Measurements from ENCODE around the gene TMEM39B.
A peak's percentile ranks its signal among the peaks of the same experiment; 100 is the strongest.
"Not testable (repeated sequence)": the region's sequence is repeated elsewhere in the genome, so short reads cannot be mapped to it uniquely, and the experiment has no call there.

The TMEM39B gene

GRCh38 chr1:32071758-32072621 lies 749 bp upstream of the TMEM39B start:
- no peak for DNase-seq

GRCh38 chr1:32073299-32074229 lies 825 bp downstream of the TMEM39B start:
- DNase-seq = no peak

- DNase-seq = no peak
These were observed 2.1 kb downstream of the TMEM39B start for GRCh38 chr1:32074841-32075240.

- no peak for DNase-seq
These were observed 4.7 kb downstream of the TMEM39B start for GRCh38 chr1:32077451-32077850.

GRCh38 chr1:32082022-32082421 lies 9.3 kb downstream of the TMEM39B start:
- DNase-seq = no peak

- not testable (repeated sequence) for DNase-seq
These were observed 13.6 kb downstream of the TMEM39B start for GRCh38 chr1:32086381-32086780.

- DNase-seq = no peak
These were observed 18.4 kb downstream of the TMEM39B start for GRCh38 chr1:32091176-32091575.

GRCh38 chr1:32091591-32091990 lies 18.9 kb downstream of the TMEM39B start:
- DNase-seq = no peak

- DNase-seq = no peak
These were observed 22.2 kb downstream of the TMEM39B start for GRCh38 chr1:32094746-32095521.

GRCh38 chr1:32099426-32099825 lies 26.7 kb downstream of the TMEM39B start:
- DNase-seq = no peak

GRCh38 chr1:32100359-32100758 lies 27.6 kb downstream of the TMEM39B start:
- DNase-seq = peak in 1 of 2 donors; percentile 43

GRCh38 chr1:32100807-32101708 lies 28.3 kb downstream of the TMEM39B start:
- DNase-seq = no peak

- no peak for DNase-seq
These were observed 31.4 kb downstream of the TMEM39B start for GRCh38 chr1:32104127-32104526.

- DNase-seq = no peak
These were observed 32.6 kb downstream of the TMEM39B start for GRCh38 chr1:32105338-32105737.

GRCh38 chr1:32106663-32107275 lies 34.0 kb downstream of the TMEM39B start:
- peak; percentile 25 for DNase-seq

- peak; percentile 93 for DNase-seq
These were observed 35.3 kb downstream of the TMEM39B start, which contains the start of gene KPNA6 for GRCh38 chr1:32107742-32108661. Gene KPNA6, plus strand, starts transcription at chr1:32108056. Its CDS starts 75 bp downstream, at chr1:32108131.

GRCh38 chr1:32111040-32111623 lies 38.4 kb downstream of the TMEM39B start:
- no peak for DNase-seq

- no peak for DNase-seq
These were observed 39.0 kb downstream of the TMEM39B start for GRCh38 chr1:32111789-32112188.

GRCh38 chr1:32112806-32113375 lies 40.2 kb downstream of the TMEM39B start:
- DNase-seq = no peak

Measured in inflammatory macrophage (primary cell).